ENCODE measurements around the gene PLPP4. TPM values are rescaled to one million over a fixed set of nuclear protein-coding genes. Genes with fewer than 3 reads are reported as not detected.

Gene PLPP4
- polyA plus RNA-seq, 3 donors: not detected

GRCh38 chr10:120455004-120455403, 2.0 kb upstream of the PLPP4 start:
- peak overlapping the region in 1 of 2 donors; percentile 48 for H3K4me3 Mint-ChIP-seq
- Histone ChIP-seq H3K27ac (ENCODE audit: low read depth in 1 of 2, low read length in 2 of 2) (no peak overlapping the region), H3K4me3 (replicated peaks in 1 of 3; ENCODE audit: low read depth in 2 of 3, low read length in 3 of 3) (no peak overlapping the region), H3K4me1 (ENCODE audit: control insufficient read depth in 1 of 2, insufficient read depth in 2 of 2, low read length in 2 of 2) (no peaks in the 10 kb centered on the region), H3K36me3 (replicated peaks in 1 of 2; ENCODE audit: control insufficient read depth in 1 of 2, insufficient read depth in 2 of 2, low read length in 2 of 2) (no peaks in the 10 kb centered on the region), H3K4me2 (replicated peaks; ENCODE audit: extremely low read depth, low read length, poor library complexity, severe bottlenecking) (no peak overlapping the region), H3K9ac (ENCODE audit: insufficient read depth, low read length, poor library complexity, severe bottlenecking) (no peak overlapping the region), H2AFZ (ENCODE audit: insufficient read depth, low read depth, low read length, poor library complexity, severe bottlenecking) (no peak overlapping the region), H3K79me2 (ENCODE audit: insufficient read depth, low read length) (no peaks in the 10 kb centered on the region), H3K27me3 (ENCODE audit: control insufficient read depth in 2 of 2, insufficient read depth in 2 of 2, low read length in 2 of 2) (peaks cover 29 to 52% of the 10 kb centered on the region in 2 donors), H3K9me3 (replicated peaks in 1 of 2; ENCODE audit: control insufficient read depth in 1 of 2, insufficient read depth in 1 of 2, low read length in 2 of 2) (peaks cover 0 to 21% of the 10 kb centered on the region in 2 donors), H4K20me1 (ENCODE audit: insufficient read depth, low read length) (no peaks in the 10 kb centered on the region)
- 85% methylated on average over 5 of the region's 7 CpGs for whole genome bisulfite sequencing (ENCODE audit: insufficient coverage)
- intact Hi-C loops (cut with micrococcal nuclease): no loop called here
- H3K9me3 Mint-ChIP-seq: peaks cover 0 to 16% (median 6%) of the 10 kb centered on the region in 7 donors
- H3K36me3 Mint-ChIP-seq: peaks cover 0 to 2% of the 10 kb centered on the region in 2 donors
- DNase-seq: no peak
- H3K4me1 Mint-ChIP-seq: peaks cover 6% of the 10 kb centered on the region
- H3K27ac Mint-ChIP-seq: no peak overlapping the region
- peaks cover 41 to 59% (median 50%) of the 10 kb centered on the region in 3 donors for H3K27me3 Mint-ChIP-seq (ENCODE audit: low read depth in 3 of 3)
- TF ChIP-seq CTCF (IDR thresholded peaks at IDR 0.05): no peak

GRCh38 chr10:120455606-120456005, 1.4 kb upstream of the PLPP4 start:
- no peak for DNase-seq
- peaks cover 29 to 52% of the 10 kb centered on the region in 2 donors for H3K27me3 ChIP-seq (ENCODE audit: control insufficient read depth in 2 of 2, insufficient read depth in 2 of 2, low read length in 2 of 2)
- H4K20me1 ChIP-seq (ENCODE audit: insufficient read depth, low read length): no peaks in the 10 kb centered on the region
- no peak overlapping the region for H3K27ac Mint-ChIP-seq
- no peak overlapping the region for H3K27ac ChIP-seq (ENCODE audit: low read depth in 1 of 2, low read length in 2 of 2)
- H3K9me3 ChIP-seq (replicated peaks in 1 of 2; ENCODE audit: control insufficient read depth in 1 of 2, insufficient read depth in 1 of 2, low read length in 2 of 2): peaks cover 0 to 21% of the 10 kb centered on the region in 2 donors
- H3K36me3 ChIP-seq (replicated peaks in 1 of 2; ENCODE audit: control insufficient read depth in 1 of 2, insufficient read depth in 2 of 2, low read length in 2 of 2): no peaks in the 10 kb centered on the region
- H3K4me1 Mint-ChIP-seq: peaks cover 6% of the 10 kb centered on the region
- peaks cover 0 to 11% (median 4%) of the 10 kb centered on the region in 7 donors for H3K9me3 Mint-ChIP-seq
- no peaks in the 10 kb centered on the region for H3K79me2 ChIP-seq (ENCODE audit: insufficient read depth, low read length)
- no peak for TF ChIP-seq CTCF (IDR thresholded peaks at IDR 0.05)
- WGBS (ENCODE audit: insufficient coverage): 40% methylated on average over 1 of the region's 3 CpGs
- H3K4me3 ChIP-seq (replicated peaks in 1 of 3; ENCODE audit: low read depth in 2 of 3, low read length in 3 of 3): no peak overlapping the region
- H3K4me2 ChIP-seq (replicated peaks; ENCODE audit: extremely low read depth, low read length, poor library complexity, severe bottlenecking): no peak overlapping the region
- H3K9ac ChIP-seq (ENCODE audit: insufficient read depth, low read length, poor library complexity, severe bottlenecking): no peak overlapping the region
- peaks cover 0 to 2% of the 10 kb centered on the region in 2 donors for H3K36me3 Mint-ChIP-seq
- H3K27me3 Mint-ChIP-seq (ENCODE audit: low read depth in 3 of 3): peaks cover 41 to 60% (median 52%) of the 10 kb centered on the region in 3 donors
- no peaks in the 10 kb centered on the region for H3K4me1 ChIP-seq (ENCODE audit: control insufficient read depth in 1 of 2, insufficient read depth in 2 of 2, low read length in 2 of 2)
- peak overlapping the region in 1 of 2 donors; percentile 87 for H3K4me3 Mint-ChIP-seq
- no peak overlapping the region for H2AFZ ChIP-seq (ENCODE audit: insufficient read depth, low read depth, low read length, poor library complexity, severe bottlenecking)
- intact Hi-C loops (cut with micrococcal nuclease): no loop called here

Data from CD14-positive monocyte (primary cell).